Endothelial cell of umbilical vein (primary cell): ENCODE data around the gene MSH5.

ENCODE experiments used
- POLR2A ChIP-seq: IDR thresholded peaks from 2 replicates; pipeline ENCODE4 v1.6.1; 2012; ENCODE audit warnings: low read depth, mild to moderate bottlenecking, control low read depth, low read length
- TF ChIP-seq, protein P1 (sequence below), 2 donors: IDR thresholded peaks; 1 replicate in 1 of 2; 2 replicates in 1 of 2; pipeline ENCODE4 v1.5.1; 2011; ENCODE audit warnings: low read length in 2 of 2, mild to moderate bottlenecking in 2 of 2, moderate library complexity in 2 of 2, control low read depth in 1 of 2, inconsistent platforms in 1 of 2, low read depth in 1 of 2; ENCODE audit not compliant: insufficient read depth in 1 of 2; ENCODE audit errors: extremely low read depth in 1 of 2

DNA sequence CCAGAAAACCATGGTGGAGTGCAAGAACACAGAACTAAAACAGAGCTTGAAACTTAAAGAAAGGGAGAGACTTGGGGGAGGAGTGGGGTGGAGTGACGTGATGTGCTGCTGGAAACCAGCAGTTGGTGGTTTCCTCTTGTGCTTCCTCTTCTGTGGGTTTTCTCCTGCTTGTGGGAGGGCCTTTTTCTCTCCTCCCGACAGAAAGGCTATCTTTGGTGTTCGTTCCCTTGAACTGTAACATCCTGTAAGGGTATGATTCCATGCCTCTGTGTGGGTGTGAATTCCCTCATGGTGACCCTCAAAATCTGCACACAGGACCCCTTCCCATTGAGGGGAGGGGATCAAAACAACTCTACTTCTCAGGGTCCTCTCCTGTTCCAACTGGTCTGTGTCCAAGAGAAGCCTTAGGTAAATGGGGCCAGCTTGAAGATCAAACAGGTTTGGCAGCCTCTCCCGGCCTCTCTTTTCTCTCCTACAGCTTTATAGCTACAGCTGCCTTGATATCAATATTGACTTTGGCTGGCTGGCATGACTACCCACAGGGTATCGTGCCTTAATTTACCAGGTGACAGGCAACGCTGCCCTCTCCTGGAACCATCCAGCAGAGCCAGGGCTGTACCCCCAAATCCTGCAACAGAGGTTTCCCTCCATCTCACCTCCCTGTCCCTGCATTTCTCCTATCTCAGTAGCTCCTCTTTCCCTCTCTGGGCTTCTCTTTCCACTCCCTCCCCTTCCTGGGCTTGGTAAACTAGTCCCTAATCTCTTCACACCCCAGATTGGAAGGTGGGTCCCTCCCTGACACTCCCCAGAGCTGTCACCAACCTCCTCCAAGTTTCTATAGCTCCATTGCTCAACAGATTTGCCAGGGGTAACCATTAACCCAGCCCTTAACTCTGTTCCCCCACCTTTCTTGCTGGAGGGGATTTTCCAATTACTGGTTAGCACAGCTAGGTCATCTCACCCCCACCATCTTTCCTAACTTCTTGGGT, 1.5 kb upstream of the MSH5 start:
- peak; percentile 75 for TF ChIP-seq POLR2A
- TF ChIP-seq, protein P1, sequence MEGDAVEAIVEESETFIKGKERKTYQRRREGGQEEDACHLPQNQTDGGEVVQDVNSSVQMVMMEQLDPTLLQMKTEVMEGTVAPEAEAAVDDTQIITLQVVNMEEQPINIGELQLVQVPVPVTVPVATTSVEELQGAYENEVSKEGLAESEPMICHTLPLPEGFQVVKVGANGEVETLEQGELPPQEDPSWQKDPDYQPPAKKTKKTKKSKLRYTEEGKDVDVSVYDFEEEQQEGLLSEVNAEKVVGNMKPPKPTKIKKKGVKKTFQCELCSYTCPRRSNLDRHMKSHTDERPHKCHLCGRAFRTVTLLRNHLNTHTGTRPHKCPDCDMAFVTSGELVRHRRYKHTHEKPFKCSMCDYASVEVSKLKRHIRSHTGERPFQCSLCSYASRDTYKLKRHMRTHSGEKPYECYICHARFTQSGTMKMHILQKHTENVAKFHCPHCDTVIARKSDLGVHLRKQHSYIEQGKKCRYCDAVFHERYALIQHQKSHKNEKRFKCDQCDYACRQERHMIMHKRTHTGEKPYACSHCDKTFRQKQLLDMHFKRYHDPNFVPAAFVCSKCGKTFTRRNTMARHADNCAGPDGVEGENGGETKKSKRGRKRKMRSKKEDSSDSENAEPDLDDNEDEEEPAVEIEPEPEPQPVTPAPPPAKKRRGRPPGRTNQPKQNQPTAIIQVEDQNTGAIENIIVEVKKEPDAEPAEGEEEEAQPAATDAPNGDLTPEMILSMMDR (IDR thresholded peaks at IDR 0.05; ENCODE audit: extremely low read depth in 1 of 2, insufficient read depth in 1 of 2, low read depth in 1 of 2, low read length in 2 of 2), result peak in 1 of 2 donors; percentile 26
